Testis (tissue), 2 donors: Measurements from ENCODE around the gene UFSP2.

Source experiments
- POLR2A ChIP-seq: fragments of 450-650 bp; IDR thresholded peaks from one replicate; pipeline ENCODE4 v1.6.1; 2017; ENCODE audit warnings: antibody characterized with exemption, mild to moderate bottlenecking, moderate library complexity
- TF ChIP-seq, protein P1 (sequence below), 3 experiments: fragments of 450-650 bp in 2 of 3; fragments of 200-600 bp in 1 of 3; sonication (generic) in 1 of 3; IDR thresholded peaks; one replicate each; pipeline ENCODE4 v1.5.1; 2016 to 2019; ENCODE audit warnings: antibody characterized with exemption in 3 of 3, mild to moderate bottlenecking in 2 of 3, moderate library complexity in 1 of 3

- no peak for TF ChIP-seq POLR2A
- TF ChIP-seq, protein P1, sequence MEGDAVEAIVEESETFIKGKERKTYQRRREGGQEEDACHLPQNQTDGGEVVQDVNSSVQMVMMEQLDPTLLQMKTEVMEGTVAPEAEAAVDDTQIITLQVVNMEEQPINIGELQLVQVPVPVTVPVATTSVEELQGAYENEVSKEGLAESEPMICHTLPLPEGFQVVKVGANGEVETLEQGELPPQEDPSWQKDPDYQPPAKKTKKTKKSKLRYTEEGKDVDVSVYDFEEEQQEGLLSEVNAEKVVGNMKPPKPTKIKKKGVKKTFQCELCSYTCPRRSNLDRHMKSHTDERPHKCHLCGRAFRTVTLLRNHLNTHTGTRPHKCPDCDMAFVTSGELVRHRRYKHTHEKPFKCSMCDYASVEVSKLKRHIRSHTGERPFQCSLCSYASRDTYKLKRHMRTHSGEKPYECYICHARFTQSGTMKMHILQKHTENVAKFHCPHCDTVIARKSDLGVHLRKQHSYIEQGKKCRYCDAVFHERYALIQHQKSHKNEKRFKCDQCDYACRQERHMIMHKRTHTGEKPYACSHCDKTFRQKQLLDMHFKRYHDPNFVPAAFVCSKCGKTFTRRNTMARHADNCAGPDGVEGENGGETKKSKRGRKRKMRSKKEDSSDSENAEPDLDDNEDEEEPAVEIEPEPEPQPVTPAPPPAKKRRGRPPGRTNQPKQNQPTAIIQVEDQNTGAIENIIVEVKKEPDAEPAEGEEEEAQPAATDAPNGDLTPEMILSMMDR (IDR thresholded peaks at IDR 0.05) = peak; percentile 61 to 77 (median 69)
Observed at GRCh38 chr4:185471235-185472102, 45.7 kb upstream of the UFSP2 start, which contains the start of gene CCDC110.
